ENCODE measurements around the gene LRRC52. TPM values are rescaled to one million over a fixed set of nuclear protein-coding genes. Genes with fewer than 3 reads are reported as not detected.

LRRC52 gene
- total RNA-seq, 4 donors from 2014 or later: not detected

DNA sequence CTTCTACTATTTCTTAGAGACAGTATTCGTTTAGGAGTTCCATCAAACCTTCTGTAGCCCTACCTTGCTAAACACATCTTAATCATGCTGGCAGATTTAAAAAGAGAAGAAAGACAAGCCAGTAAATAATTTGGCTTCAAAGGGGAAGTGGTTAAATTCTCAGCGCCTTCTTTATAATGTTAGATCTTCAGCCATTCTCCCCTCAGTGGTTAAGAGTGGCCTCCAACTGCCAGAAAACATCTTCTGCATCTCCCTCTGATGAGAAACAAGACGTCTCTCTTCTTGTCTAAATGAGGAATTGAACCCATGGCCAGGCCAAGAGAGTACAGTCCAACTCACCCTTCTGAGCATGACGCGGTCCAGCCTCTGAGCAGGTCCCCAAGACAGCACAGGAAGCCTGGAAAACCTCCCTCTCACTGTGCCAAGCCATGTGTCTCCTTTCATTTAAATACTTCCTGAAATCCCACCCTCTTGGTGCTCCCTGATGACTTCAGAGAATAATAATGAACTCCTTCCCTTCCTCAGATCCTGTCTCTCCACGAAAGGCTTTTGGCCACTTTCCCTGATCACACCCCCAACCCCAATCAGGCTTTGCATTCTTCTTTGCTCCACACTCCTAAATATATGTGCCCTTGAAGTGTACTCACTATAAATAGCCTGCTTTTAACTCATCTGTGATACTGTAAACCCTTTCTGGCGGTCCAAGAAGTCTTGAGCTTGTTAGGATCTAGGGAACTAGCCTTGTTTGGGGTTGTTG, 16.4 kb upstream of the LRRC52 start:
- 66 to 68% methylated on average over 7 of the region's 7 CpGs for WGBS, 2 donors
- H3K4me3 ChIP-seq (ENCODE audit: low read depth, poor library complexity, severe bottlenecking): no peak overlapping the region
- no peak for TF ChIP-seq POLR2A (IDR thresholded peaks at IDR 0.05)
- TF ChIP-seq, protein P1, sequence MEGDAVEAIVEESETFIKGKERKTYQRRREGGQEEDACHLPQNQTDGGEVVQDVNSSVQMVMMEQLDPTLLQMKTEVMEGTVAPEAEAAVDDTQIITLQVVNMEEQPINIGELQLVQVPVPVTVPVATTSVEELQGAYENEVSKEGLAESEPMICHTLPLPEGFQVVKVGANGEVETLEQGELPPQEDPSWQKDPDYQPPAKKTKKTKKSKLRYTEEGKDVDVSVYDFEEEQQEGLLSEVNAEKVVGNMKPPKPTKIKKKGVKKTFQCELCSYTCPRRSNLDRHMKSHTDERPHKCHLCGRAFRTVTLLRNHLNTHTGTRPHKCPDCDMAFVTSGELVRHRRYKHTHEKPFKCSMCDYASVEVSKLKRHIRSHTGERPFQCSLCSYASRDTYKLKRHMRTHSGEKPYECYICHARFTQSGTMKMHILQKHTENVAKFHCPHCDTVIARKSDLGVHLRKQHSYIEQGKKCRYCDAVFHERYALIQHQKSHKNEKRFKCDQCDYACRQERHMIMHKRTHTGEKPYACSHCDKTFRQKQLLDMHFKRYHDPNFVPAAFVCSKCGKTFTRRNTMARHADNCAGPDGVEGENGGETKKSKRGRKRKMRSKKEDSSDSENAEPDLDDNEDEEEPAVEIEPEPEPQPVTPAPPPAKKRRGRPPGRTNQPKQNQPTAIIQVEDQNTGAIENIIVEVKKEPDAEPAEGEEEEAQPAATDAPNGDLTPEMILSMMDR (IDR thresholded peaks at IDR 0.05): no peak
- DNase-seq (ENCODE audit: low spot score in 2 of 2): no peak
- intact Hi-C loops (cut with DNase I; ENCODE audit: low total_unique reads): no loop called here

DNA sequence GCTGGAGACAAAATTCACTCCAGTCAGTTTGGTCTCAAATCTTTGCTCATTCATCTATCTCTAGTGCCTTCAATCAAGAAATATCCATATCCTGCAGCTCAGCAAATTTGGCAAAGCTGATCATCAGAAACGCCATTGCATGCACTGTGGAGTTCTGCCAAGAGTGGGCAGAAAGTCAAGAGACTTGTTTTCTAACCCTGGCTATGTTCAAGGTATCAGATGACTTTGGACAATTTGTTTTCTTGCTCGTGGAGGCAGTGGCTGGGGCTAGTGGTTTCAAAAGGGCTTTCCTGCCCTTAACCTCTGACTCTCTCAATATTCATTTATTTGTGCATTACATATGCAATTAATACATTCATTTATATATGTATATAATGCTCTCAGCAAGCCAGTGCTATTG, 12.8 kb upstream of the LRRC52 start:
- TF ChIP-seq POLR2A (IDR thresholded peaks at IDR 0.05): no peak
- TF ChIP-seq, protein P1 (IDR thresholded peaks at IDR 0.05): no peak
- intact Hi-C loops (cut with DNase I; ENCODE audit: low total_unique reads): no loop called here
- 5 to 7% methylated on average over 2 of the region's 2 CpGs for WGBS, 2 donors
- no peak for DNase-seq (ENCODE audit: low spot score in 2 of 2)
- H3K4me3 ChIP-seq (ENCODE audit: low read depth, poor library complexity, severe bottlenecking): no peak overlapping the region

DNA sequence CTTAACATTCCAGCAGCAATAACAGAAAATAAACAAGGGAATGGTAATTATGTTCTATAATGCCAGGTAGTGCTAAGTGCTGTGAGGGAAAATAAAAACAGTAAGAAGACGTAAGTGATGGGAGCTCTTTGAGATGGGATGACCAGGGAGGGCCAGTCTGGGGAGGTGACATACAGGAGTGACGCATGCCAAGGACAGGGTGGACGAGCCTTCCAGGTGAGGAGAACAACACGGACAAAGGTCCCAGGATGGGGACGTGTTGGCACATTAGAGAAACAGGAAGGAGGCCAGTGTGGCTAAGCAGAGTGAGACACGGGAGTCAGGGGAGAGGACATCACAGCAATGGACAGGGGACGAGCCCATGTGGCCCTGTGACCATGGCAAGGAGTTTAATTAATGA, 11.7 kb upstream of the LRRC52 start:
- H3K4me3 ChIP-seq (ENCODE audit: low read depth, poor library complexity, severe bottlenecking): no peak overlapping the region
- 76 to 82% methylated on average over 7 of the region's 7 CpGs for whole genome bisulfite sequencing, 2 donors
- intact Hi-C loops (cut with DNase I; ENCODE audit: low total_unique reads): no loop called here
- no peak for TF ChIP-seq POLR2A (IDR thresholded peaks at IDR 0.05)
- TF ChIP-seq, protein P1 (IDR thresholded peaks at IDR 0.05): no peak
- DNase-seq (ENCODE audit: low spot score in 2 of 2): no peak

DNA sequence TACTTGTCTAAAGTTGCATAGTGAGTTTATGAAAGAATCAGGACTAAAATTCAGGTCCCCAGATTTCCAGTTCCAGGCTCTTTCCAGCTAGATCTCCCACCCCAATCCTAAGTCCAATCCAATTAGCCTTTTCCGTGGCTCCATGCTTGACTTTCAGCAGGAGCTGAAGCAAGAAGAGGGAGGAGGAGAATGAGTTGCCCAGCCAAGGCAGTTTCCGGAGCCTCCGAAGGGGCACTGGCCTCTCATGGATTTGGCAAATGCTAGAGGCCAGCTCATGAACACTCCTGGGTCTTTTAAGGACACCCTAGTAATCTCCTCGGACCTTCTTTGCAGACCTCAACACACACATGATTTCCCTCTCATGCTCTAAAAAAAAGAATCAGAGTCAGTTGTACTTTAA, 10.5 kb upstream of the LRRC52 start:
- intact Hi-C loops (cut with DNase I; ENCODE audit: low total_unique reads): no loop called here
- no peak for DNase-seq (ENCODE audit: low spot score in 2 of 2)
- 56 to 67% methylated on average over 4 of the region's 4 CpGs for WGBS, 2 donors

DNA sequence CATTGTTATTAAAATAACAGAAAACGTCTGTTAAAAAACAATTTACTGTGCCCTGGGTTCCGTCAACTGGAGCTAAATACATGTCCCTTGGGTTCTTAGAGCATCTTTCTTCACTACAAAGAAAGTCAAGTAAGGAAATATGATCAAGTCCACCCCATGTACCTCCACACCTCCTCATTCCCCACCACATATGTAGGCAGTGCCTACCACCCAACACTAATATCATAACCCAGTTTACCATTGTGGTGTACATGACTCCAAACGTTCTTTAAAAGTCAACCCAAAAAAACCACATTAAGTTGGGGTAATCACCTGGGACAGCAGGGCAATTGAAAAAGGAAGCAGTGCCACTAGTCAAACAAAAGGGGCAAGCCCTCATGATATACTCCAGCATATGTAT, 7.8 kb upstream of the LRRC52 start:
- TF ChIP-seq, protein P1 (IDR thresholded peaks at IDR 0.05): no peak
- TF ChIP-seq POLR2A (IDR thresholded peaks at IDR 0.05): no peak
- intact Hi-C loops (cut with DNase I; ENCODE audit: low total_unique reads): loop anchor here (5.0 kb wide), 1 partner anchor 1626 kb away; no protein-coding TSS in a partner anchor
- no peak overlapping the region for H3K4me3 ChIP-seq (ENCODE audit: low read depth, poor library complexity, severe bottlenecking)
- WGBS, 2 donors: 70 to 73% methylated on average over 3 of the region's 3 CpGs
- no peak for DNase-seq (ENCODE audit: low spot score in 2 of 2)

More for the DNA sequence above, 10.5 kb upstream of the LRRC52 start:
- H3K4me3 ChIP-seq (ENCODE audit: low read depth, poor library complexity, severe bottlenecking): no peak overlapping the region
- TF ChIP-seq POLR2A (IDR thresholded peaks at IDR 0.05): no peak
- TF ChIP-seq, protein P1 (IDR thresholded peaks at IDR 0.05): no peak
